Fibroblast of lung (primary cell): ENCODE measurements around the gene MAML3.

Experiments
- EZH2 ChIP-seq: IDR thresholded peaks from 2 replicates; pipeline ENCODE4 v1.5.1; 2012; ENCODE audit warnings: low read length, control low read depth, mild to moderate bottlenecking; ENCODE audit errors: missing control alignments
- TF ChIP-seq, protein P1 (sequence below), 2 donors: IDR thresholded peaks in 1 of 2; conservative IDR thresholded peaks in 1 of 2; 1 replicate in 1 of 2; 2 replicates in 1 of 2; pipeline ENCODE4 v1.5.1; 2011 to 2012; ENCODE audit warnings: low read length in 2 of 2, control low read depth in 1 of 2, inconsistent platforms in 1 of 2, low read depth in 1 of 2, mild to moderate bottlenecking in 1 of 2

DNA sequence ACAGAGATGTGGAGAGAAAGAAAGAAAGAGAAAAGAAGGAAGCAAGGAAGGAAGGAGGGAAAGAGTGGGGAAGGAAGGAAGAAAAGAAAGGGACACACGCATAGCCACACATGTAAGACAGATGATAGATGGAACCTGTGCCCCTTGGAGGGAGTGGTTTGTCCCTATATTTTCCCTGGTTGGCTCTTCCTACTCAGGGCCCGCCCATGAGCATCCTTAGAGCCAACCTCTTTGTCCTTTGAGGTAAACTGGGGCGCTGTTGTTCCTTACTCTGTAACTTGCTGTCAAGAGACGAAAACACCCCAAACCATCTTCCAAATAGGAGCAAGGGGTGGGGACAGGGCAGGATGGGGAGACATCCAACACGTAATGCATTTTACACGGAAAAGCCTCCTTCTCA lies 220.9 kb downstream of the MAML3 start:
- TF ChIP-seq, protein P1, sequence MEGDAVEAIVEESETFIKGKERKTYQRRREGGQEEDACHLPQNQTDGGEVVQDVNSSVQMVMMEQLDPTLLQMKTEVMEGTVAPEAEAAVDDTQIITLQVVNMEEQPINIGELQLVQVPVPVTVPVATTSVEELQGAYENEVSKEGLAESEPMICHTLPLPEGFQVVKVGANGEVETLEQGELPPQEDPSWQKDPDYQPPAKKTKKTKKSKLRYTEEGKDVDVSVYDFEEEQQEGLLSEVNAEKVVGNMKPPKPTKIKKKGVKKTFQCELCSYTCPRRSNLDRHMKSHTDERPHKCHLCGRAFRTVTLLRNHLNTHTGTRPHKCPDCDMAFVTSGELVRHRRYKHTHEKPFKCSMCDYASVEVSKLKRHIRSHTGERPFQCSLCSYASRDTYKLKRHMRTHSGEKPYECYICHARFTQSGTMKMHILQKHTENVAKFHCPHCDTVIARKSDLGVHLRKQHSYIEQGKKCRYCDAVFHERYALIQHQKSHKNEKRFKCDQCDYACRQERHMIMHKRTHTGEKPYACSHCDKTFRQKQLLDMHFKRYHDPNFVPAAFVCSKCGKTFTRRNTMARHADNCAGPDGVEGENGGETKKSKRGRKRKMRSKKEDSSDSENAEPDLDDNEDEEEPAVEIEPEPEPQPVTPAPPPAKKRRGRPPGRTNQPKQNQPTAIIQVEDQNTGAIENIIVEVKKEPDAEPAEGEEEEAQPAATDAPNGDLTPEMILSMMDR (conservative IDR thresholded peaks at IDR 0.05 in 1 of 2, IDR thresholded peaks at IDR 0.05 in 1 of 2; ENCODE audit: low read depth in 1 of 2, low read length in 2 of 2): no peak
- no peak for TF ChIP-seq EZH2
